A549 treated with CORT108297 at 1 μM for 4 hours (cell line): ENCODE results near the gene TMEM258. TPM values are rescaled to one million over a fixed set of nuclear protein-coding genes. Genes with fewer than 3 reads are reported as not detected.

Experiments used
- total RNA-seq: library from RNA; stranded (reverse); fragments of 200-300 nt; extraction: Qiagen RNA extraction; gene quantifications from 5 replicates; pipeline ENCODE4 v1.2.3, GENCODE V29; 2022

Gene TMEM258
- total RNA-seq = 213 to 247 TPM (median 224 TPM) in 5 replicates

GRCh38 chr11:61792310-61793082 is at the start of gene TMEM258, which contains the start of gene FEN1:
TMEM258 (minus strand) TSS chr11:61792599; CDS start chr11:61792558, 41 bp downstream.
FEN1 (plus strand) TSS chr11:61792911; CDS start chr11:61795362, 2,451 bp downstream.

GRCh38 chr11:61827571-61828378 is 35.4 kb upstream of the TMEM258 start, which contains the start of gene FADS2:
FADS2 (plus strand) TSS chr11:61828300; CDS start chr11:61828391, 91 bp downstream.

DNA sequence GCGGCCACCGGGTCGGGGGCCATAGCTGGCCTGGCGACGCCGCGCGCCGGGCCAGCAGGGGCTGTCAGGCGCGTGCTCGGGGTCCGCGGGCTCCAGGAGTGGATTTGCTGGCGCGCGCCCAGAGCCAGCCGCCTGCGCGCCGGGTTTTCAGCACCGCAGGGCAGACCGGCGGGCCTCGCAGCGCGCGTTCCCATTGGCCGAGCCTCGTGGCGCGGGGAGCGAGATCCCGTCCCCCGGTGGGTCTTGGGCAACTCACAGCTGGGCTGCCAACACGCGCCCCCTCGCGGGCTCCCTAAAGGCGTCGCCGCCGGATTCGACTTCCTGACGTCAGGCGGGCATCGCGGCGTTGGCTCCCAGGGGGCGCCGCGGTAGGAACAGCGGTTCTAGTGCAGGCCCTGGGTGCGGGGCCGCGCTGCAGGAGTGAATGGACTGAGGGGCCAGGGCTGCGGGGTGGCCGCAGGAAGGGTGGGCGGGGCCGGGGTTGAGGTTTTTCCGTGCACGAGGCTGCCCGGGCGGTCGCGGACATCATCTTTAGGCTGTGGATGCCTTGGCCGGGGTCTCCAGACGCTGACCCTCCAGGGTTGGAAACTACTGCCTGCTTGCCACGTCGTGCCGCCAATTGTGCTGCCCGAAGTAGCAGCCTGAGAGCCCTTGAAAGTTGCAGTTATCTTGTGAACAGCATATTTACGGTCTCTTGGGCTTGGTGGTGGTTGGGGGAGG is 24.5 kb upstream of the TMEM258 start, which contains the start of gene FADS1:
FADS1 (minus strand) TSS at position 268 of the 720 bp plus-strand sequence; CDS start at position 194, 74 bp downstream.

DNA sequence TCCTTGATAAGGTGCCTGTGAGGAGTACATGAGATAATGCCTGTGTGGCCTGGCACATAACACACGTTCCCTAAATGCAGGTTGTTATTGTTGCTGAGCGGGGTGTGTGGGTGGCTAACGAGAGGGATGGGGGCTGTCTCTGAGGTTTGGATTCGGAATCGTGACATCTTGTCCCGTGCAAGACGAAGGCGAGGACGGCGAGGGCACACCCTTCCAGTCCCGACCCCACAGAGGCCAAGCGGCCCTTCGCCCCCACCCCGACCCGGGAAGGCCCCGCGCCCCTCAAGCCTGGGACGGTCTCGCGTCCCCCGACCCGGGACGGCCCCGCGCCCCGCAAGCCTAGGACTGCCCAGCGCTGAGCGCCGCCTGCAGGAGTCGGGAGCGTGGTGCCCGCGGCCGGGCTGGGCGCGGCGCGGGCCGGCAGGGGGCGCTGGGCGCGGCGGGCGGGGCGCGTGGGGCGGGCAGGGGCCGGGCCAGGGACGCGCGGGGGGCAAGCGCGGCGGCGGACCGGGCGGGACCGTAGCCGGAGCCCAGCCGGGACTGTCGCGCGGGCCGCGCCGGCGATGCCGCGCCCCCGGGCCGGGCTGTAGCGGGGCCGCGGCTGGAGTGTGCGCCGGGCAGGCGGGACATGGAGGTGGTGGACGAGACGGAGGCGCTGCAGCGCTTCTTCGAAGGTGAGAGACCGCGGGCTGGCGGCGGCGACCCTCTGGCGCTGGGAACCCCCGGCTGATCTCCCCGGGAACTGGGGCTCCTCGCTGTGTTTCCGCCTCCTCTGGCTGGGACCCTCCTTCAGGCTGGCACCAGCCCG is 40.1 kb downstream of the TMEM258 start, which contains the start of gene MYRF:
MYRF (plus strand) TSS at position 520 of the 808 bp plus-strand sequence; CDS start at position 629, 109 bp downstream.

Other genes with a start within 250 kb of the TMEM258 start
- gene SYT7, start 211.5 kb downstream of the TMEM258 start, total RNA-seq = 0.72 to 1.2 TPM (median 1.0 TPM) in 5 replicates
- 4.1 to 6.3 TPM (median 6.2 TPM) in 5 replicates for gene DAGLA, start 112.2 kb downstream of the TMEM258 start, total RNA-seq
- 16.1 to 23.1 TPM (median 21.8 TPM) in 5 replicates for gene MYRF, start 40.0 kb downstream of the TMEM258 start, total RNA-seq
- gene FEN1, start 312 bp upstream of the TMEM258 start, total RNA-seq = 96.4 to 111 TPM (median 103 TPM) in 5 replicates
- 111 to 153 TPM (median 134 TPM) in 5 replicates for gene FADS1, start 24.4 kb upstream of the TMEM258 start, total RNA-seq
- 249 to 330 TPM (median 280 TPM) in 5 replicates for gene FADS2, start 35.7 kb upstream of the TMEM258 start, total RNA-seq
- gene FADS3, start 98.9 kb upstream of the TMEM258 start, total RNA-seq = 38.0 to 62.4 TPM (median 59.1 TPM) in 5 replicates
- gene RAB3IL1, start 125.0 kb upstream of the TMEM258 start, total RNA-seq = 11.9 to 14.9 TPM (median 14.1 TPM) in 5 replicates
- 1.5 to 2.5 TPM (median 2.0 TPM) in 5 replicates for gene BEST1, start 157.8 kb upstream of the TMEM258 start, total RNA-seq
- gene FTH1, start 175.0 kb upstream of the TMEM258 start, total RNA-seq = 11,319 to 19,435 TPM (median 16,549 TPM) in 5 replicates